ENCODE results near the gene ANO1.
A peak's percentile ranks its signal among the peaks of the same experiment; 100 is the strongest.
"Not testable (repeated sequence)": the region's sequence is repeated elsewhere in the genome, so short reads cannot be mapped to it uniquely, and the experiment has no call there.

ANO1 gene

DNA sequence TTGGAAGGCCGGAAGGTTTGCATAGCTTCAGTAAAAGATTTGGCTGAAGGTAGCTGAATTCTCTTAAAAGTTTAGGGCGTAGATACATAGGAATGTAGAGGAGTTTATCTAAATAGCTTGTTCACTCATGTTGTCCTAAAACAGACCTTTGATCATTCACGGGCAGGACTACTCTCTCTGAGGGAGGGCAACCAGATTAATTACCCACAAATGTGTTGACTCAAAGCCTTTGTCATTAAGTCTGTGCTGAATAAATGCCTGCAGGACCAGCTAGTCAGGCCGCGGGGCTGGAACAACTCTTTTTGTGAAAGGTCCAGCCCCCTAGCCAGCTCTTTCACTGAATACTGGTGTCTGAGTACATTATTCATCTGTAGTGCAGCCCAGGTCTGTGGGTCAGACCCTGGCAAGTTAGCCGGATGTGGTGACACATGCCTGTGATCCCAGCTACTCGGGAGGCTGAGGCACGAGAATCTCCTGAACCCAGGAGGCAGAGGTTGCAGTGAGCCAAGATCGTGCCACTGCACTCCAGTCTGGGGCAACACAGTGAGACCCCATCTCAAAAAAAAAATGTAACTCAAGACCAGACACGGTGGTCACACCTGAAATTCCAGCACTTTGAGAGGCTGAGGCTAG is 122.2 kb downstream of the ANO1 start:
- no peak for DNase-seq

- not testable (repeated sequence) for DNase-seq
Measured at GRCh38 chr11:70201047-70201446, 122.9 kb downstream of the ANO1 start.

- DNase-seq: no peak
Measured at GRCh38 chr11:70201882-70202861, 124.1 kb downstream of the ANO1 start.

GRCh38 chr11:70202920-70203750 is 125.0 kb downstream of the ANO1 start, which contains the start of gene FADD:
Gene FADD, plus strand, starts transcription at chr11:70203296. Its CDS starts 164 bp downstream, at chr11:70203460.
- peak; percentile 84 for DNase-seq

DNA sequence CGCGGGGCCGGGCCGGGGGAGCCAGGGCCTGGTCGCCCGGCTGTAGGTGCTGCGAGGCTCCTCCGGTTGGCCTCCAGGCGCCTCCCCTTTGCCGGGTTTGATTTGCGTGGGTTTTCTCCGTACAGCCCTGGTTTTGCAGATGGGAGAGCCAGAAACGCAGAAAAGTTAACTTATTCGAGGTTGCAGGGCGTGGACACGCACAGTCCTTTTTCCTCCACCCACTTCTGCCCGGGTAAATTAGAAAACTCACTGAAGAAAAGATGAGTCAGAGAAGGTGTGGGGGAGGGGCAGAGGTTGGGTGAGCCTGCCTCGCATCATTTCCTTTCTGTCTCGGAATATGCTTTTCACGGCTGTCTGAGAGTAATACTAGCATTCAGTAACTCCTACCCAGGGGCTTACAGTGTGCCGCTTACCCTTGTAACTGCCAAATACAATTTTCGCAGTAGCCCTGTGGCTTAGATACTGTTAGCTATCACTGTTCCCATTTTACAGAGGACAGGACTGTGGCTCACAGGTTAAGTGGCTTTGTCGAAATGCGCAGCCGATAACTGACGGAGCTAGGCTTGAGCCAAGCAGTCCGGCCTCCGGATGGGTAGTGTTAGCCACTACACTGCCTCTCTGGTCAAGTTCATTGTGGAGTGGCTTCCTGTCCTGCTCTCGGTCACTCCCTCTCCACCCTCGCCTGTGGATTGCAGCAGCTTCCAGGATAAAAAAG is 125.8 kb downstream of the ANO1 start:
- peak; percentile 96 for DNase-seq

DNA sequence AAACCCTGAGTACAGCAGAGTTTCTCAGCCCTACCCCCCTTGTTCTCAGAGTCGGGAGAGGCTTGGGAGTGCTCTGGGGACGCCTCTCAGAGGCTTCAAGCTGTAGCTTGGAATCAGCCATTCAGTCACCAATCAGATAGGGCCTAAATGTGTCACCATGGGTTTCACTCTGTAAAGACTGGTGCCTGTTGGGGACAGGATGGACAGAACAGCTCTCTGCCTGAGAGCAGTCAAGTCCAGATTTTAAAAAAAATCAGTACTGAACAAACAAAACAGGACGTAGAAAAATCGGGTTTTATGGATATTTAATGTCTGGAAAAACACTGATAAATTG is 126.3 kb downstream of the ANO1 start:
- DNase-seq: no peak

GRCh38 chr11:70205049-70205725 is 127.1 kb downstream of the ANO1 start:
- no peak for DNase-seq

- DNase-seq: no peak
Measured at GRCh38 chr11:70205766-70206165, 127.6 kb downstream of the ANO1 start.

- DNase-seq: no peak
Measured at GRCh38 chr11:70206226-70206981, 128.3 kb downstream of the ANO1 start.

DNA sequence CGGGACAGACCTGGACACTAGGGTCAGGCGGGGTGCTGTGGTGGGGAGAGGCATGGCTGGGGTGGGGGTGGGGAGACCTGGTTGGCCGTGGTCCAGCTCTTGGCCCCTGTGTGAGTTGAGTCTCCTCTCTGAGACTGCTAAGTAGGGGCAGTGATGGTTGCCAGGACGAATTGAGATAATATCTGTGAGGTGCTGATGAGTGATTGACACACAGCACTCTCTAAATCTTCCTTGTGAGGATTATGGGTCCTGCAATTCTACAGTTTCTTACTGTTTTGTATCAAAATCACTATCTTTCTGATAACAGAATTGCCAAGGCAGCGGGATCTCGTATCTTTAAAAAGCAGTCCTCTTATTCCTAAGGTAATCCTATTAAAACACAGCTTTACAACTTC is 128.9 kb downstream of the ANO1 start:
- no peak for DNase-seq

DNA sequence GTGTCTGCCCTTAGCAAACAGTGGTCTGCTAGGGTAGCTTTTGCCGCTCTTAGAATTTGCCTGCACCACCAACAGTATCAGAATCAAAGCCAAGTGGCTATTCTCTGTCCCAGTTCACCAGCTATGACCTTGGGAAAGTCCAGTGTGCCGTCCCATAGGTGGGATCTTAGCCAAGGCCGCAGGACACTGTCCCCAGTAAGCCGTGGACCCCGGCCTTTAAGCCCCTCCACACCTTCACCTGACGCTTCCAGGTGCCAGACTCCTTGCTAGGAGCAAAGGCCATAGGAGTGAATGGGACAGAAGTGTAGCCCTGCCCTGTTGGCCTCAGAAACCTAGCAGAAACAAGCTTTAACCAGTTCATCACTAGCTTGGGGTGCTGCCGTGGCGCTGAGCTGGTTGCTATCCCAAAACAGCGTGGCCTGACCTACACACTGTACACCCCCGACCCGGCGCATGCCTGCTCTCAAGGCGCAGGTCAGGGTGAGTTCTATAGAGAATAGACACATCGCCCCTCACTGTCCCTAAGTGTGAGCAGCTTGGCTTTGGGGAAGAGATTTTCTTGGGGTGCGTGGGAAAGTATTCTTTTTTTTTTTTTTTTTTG is 129.5 kb downstream of the ANO1 start:
- DNase-seq: no peak

DNA sequence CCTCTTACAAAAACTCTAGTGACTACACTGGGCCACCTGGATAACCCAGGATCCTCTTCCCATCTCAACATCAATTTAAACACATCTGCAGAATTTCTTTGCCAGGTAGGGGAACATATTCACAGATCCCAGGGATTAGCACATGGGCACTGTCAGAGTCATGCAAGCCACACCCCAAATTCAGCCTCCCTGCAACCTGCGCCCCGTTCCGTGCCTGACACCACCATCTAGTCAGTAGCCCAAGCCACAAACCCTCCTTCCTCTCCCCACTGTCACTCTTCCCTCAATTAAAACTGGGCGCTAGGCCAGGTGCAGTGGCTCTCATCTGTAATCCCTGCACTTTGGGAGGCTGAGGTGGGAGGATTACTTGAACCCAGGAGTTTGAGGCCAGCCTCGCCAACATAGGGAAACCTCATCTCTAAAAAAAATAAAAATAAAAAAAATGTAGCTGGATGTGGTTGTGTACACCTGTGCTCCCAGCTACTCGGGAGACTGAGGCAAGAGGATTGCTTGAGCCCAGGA is 131.3 kb downstream of the ANO1 start:
- no peak for DNase-seq

GRCh38 chr11:70210051-70210501 is 132.0 kb downstream of the ANO1 start:
- no peak for DNase-seq

- DNase-seq: no peak
Measured at GRCh38 chr11:70210530-70210929, 132.4 kb downstream of the ANO1 start.

GRCh38 chr11:70212227-70212811 is 134.2 kb downstream of the ANO1 start:
- DNase-seq: no peak

GRCh38 chr11:70217388-70217787 is 139.3 kb downstream of the ANO1 start:
- not testable (repeated sequence) for DNase-seq

GRCh38 chr11:70218076-70218475 is 140.0 kb downstream of the ANO1 start:
- DNase-seq: not testable (repeated sequence)

- no peak for DNase-seq
Measured at GRCh38 chr11:70220136-70220535, 142.0 kb downstream of the ANO1 start.

DNA sequence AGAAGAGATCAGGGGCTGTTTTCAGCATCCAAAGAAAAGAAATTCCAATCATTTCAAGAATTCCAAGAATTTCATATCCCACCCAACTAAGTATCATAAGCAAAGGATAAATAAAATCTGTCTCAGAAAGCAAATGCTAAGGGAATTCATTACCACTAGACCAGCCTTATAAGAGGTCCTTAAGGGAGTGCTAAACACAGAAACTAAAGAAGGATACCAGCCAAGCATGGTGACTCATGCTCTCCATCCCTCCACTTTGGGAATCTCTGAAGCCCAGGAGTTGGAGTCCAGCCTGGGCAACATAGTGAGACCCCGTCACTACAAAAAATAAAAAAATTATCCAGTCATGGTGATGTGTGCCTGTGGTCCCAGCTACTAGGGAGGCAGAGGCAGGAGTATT is 142.8 kb downstream of the ANO1 start:
- no peak for DNase-seq

- no peak for DNase-seq
Measured at GRCh38 chr11:70225681-70226177, 147.6 kb downstream of the ANO1 start.
